Activated T-cell treated with anti-CD3 and anti-CD28 coated beads for 24 hours (primary cell): Measurements from ENCODE around the gene INTS13.
A peak's percentile ranks its signal among the peaks of the same experiment; 100 is the strongest.
"Not testable (repeated sequence)": the region's sequence is repeated elsewhere in the genome, so short reads cannot be mapped to it uniquely, and the experiment has no call there.

Experiments
- DNase-seq: peaks from one replicate; pipeline ENCODE4 v3.0.0-alpha.2; 2020; ENCODE audit warnings: low read depth

Gene INTS13

GRCh38 chr12:26935636-26936378 is 2.0 kb downstream of the INTS13 start:
- DNase-seq: no peak

GRCh38 chr12:26929590-26929989 is 8.2 kb downstream of the INTS13 start:
- no peak for DNase-seq

GRCh38 chr12:26928661-26929060 is 9.1 kb downstream of the INTS13 start:
- no peak for DNase-seq

- DNase-seq: no peak
Measured at GRCh38 chr12:26921886-26922285, 15.9 kb downstream of the INTS13 start.

GRCh38 chr12:26919216-26919555 is 18.6 kb downstream of the INTS13 start:
- no peak for DNase-seq

- DNase-seq: no peak
Measured at GRCh38 chr12:26918321-26919215, 19.2 kb downstream of the INTS13 start.

GRCh38 chr12:26906704-26907103 is 31.1 kb downstream of the INTS13 start:
- DNase-seq: no peak

- no peak for DNase-seq
Measured at GRCh38 chr12:26906024-26906423, 31.8 kb downstream of the INTS13 start.

- not testable (repeated sequence) for DNase-seq
Measured at GRCh38 chr12:26903396-26903795, 34.4 kb downstream of the INTS13 start.

GRCh38 chr12:26896913-26897312 is 40.9 kb downstream of the INTS13 start:
- no peak for DNase-seq

- DNase-seq: no peak
Measured at GRCh38 chr12:26895672-26896071, 42.1 kb downstream of the INTS13 start.

GRCh38 chr12:26891704-26892103 is 46.1 kb downstream of the INTS13 start:
- DNase-seq: no peak

GRCh38 chr12:26890784-26891183 is 47.0 kb downstream of the INTS13 start:
- no peak for DNase-seq

GRCh38 chr12:26884765-26885576 is 52.8 kb downstream of the INTS13 start:
- peak; percentile 81 for DNase-seq

GRCh38 chr12:26880625-26881024 is 57.2 kb downstream of the INTS13 start:
- DNase-seq: no peak

GRCh38 chr12:26878661-26879119 is 59.1 kb downstream of the INTS13 start:
- no peak for DNase-seq

- DNase-seq: no peak
Measured at GRCh38 chr12:26874501-26875296, 63.1 kb downstream of the INTS13 start.

GRCh38 chr12:26872625-26873024 is 65.2 kb downstream of the INTS13 start:
- no peak for DNase-seq

GRCh38 chr12:26871985-26872384 is 65.8 kb downstream of the INTS13 start:
- no peak for DNase-seq

GRCh38 chr12:26870491-26871419 is 67.0 kb downstream of the INTS13 start:
- DNase-seq: no peak
